ENCODE measurements around the gene VASH1.

DNA sequence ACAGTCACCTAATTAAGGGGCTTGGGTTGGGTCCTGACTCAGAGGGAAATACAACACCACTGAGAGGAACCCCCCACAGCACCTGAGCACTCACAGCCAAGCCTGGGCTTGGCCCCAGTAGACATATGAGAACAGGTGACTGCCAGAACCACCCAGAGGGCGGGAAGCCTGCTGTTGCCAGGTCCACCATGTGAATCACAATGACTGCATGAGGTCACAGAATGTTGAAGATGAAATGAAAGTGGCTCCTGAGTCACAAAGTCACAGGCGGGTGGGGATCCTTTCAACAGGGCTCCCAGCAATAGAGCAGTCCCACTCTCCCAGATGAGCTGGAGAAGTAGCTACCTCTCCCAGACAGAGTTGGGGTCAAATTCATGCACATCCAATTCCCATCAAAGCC, 64.9 kb downstream of the VASH1 start, which contains the start of gene LRRC74A:
- TF ChIP-seq, protein P1, sequence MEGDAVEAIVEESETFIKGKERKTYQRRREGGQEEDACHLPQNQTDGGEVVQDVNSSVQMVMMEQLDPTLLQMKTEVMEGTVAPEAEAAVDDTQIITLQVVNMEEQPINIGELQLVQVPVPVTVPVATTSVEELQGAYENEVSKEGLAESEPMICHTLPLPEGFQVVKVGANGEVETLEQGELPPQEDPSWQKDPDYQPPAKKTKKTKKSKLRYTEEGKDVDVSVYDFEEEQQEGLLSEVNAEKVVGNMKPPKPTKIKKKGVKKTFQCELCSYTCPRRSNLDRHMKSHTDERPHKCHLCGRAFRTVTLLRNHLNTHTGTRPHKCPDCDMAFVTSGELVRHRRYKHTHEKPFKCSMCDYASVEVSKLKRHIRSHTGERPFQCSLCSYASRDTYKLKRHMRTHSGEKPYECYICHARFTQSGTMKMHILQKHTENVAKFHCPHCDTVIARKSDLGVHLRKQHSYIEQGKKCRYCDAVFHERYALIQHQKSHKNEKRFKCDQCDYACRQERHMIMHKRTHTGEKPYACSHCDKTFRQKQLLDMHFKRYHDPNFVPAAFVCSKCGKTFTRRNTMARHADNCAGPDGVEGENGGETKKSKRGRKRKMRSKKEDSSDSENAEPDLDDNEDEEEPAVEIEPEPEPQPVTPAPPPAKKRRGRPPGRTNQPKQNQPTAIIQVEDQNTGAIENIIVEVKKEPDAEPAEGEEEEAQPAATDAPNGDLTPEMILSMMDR (optimal IDR thresholded peaks at IDR 0.05 in 1 of 3, IDR thresholded peaks at IDR 0.05 in 1 of 3, conservative IDR thresholded peaks at IDR 0.05 in 1 of 3; ENCODE audit: extremely low read depth in 1 of 3, insufficient read depth in 2 of 3, low read length in 3 of 3), result no peak
- no peak for TF ChIP-seq EZH2 (IDR thresholded peaks at IDR 0.05; ENCODE audit: low read length)

All from keratinocyte (primary cell).